ENCODE results near the gene CHSY3.

GRCh38 chr5:129988453-129988852, 84.2 kb downstream of the CHSY3 start:
- no peak for TF ChIP-seq CTCF (IDR thresholded peaks at IDR 0.05 in 4 of 5, conservative IDR thresholded peaks at IDR 0.05 in 1 of 5)
- TF ChIP-seq POLR2A (IDR thresholded peaks at IDR 0.05) = no peak

Data from gastrocnemius medialis (tissue), 4 donors.